Neural progenitor cell (in vitro differentiated cells): Measurements from ENCODE around the gene OTULIN. TPM values are rescaled to one million over a fixed set of nuclear protein-coding genes. Genes with fewer than 3 reads are reported as not detected.

ENCODE experiments used
- DNase-seq: peaks from one replicate; pipeline ENCODE4 v3.0.0-alpha.2; 2016; ENCODE audit warnings: low spot score
- H2AFZ ChIP-seq: fragments of 200-600 bp; sonication (generic); replicated peaks from 2 replicates; pipeline ENCODE4 v1.6.1; 2016; ENCODE audit warnings: antibody characterized with exemption
- H3F3A ChIP-seq: fragments of 200-600 bp; sonication (generic); 2 replicates; pipeline ENCODE4 v1.6.1; 2016; ENCODE audit warnings: antibody characterized with exemption, low read depth
- H3K27ac ChIP-seq: fragments of 200-600 bp; sonication (generic); 2 replicates; pipeline ENCODE4 v1.5.1; 2016; ENCODE audit warnings: mild to moderate bottlenecking
- H3K27me3 ChIP-seq: fragments of 200-600 bp; sonication (generic); 2 replicates; pipeline ENCODE4 v1.6.1; 2016; ENCODE audit warnings: mild to moderate bottlenecking, moderate library complexity
- H3K36me3 ChIP-seq: fragments of 200-600 bp; sonication (generic); 2 replicates; pipeline ENCODE4 v1.5.1; 2016
- H3K4me1 ChIP-seq: fragments of 200-600 bp; sonication (generic); 2 replicates; pipeline ENCODE4 v1.6.1; 2016; ENCODE audit warnings: mixed run types
- H3K4me2 ChIP-seq: fragments of 200-600 bp; sonication (generic); 2 replicates; pipeline ENCODE4 v1.6.1; 2016
- H3K4me3 ChIP-seq: fragments of 200-600 bp; sonication (generic); 2 replicates; pipeline ENCODE4 v1.5.1; 2016
- H3K79me2 ChIP-seq: fragments of 200-600 bp; sonication (generic); 2 replicates; pipeline ENCODE4 v1.6.1; 2016; ENCODE audit warnings: low read depth
- H3K9ac ChIP-seq: fragments of 200-600 bp; sonication (generic); 2 replicates; pipeline ENCODE4 v1.6.1; 2016
- H3K9me3 ChIP-seq: fragments of 200-600 bp; sonication (generic); 2 replicates; pipeline ENCODE4 v1.5.1; 2016; ENCODE audit warnings: low read depth
- H4K20me1 ChIP-seq: fragments of 200-600 bp; sonication (generic); 2 replicates; pipeline ENCODE4 v1.6.1; 2016; ENCODE audit warnings: low read depth
- H3K27ac Mint-ChIP-seq: 3 replicates; pipeline ENCODE4 v1.8.0; 2021; ENCODE audit warnings: mixed read lengths
- H3K27me3 Mint-ChIP-seq: 2 replicates; pipeline ENCODE4 v1.8.0; 2022; ENCODE audit warnings: low read depth, mild to moderate bottlenecking, inconsistent platforms, moderate library complexity, mixed read lengths; ENCODE audit not compliant: insufficient read depth
- H3K36me3 Mint-ChIP-seq: 3 replicates; pipeline ENCODE4 v1.8.0; 2021; ENCODE audit warnings: mixed read lengths
- H3K4me1 Mint-ChIP-seq: 3 replicates; pipeline ENCODE4 v1.8.0; 2021; ENCODE audit warnings: mixed read lengths
- H3K4me3 Mint-ChIP-seq: 3 replicates; pipeline ENCODE4 v1.8.0; 2021; ENCODE audit warnings: mild to moderate bottlenecking, moderate library complexity, mixed read lengths
- H3K9me3 Mint-ChIP-seq: 3 replicates; pipeline ENCODE4 v1.8.0; 2020; ENCODE audit warnings: mixed read lengths
- CTCF ChIP-seq: fragments of 200-600 bp; sonication (generic); IDR thresholded peaks from 2 replicates; pipeline ENCODE4 v1.5.1; 2017; ENCODE audit warnings: antibody characterized with exemption, mild to moderate bottlenecking
- EZH2 ChIP-seq: fragments of 200-600 bp; sonication (generic); IDR thresholded peaks from 2 replicates; pipeline ENCODE4 v1.6.1; 2017; ENCODE audit warnings: antibody characterized with exemption, mild to moderate bottlenecking, moderate library complexity
- EZH2phosphoT487 ChIP-seq: fragments of 200-600 bp; sonication (generic); IDR thresholded peaks from 2 replicates; pipeline ENCODE4 v1.6.1; 2017; ENCODE audit warnings: antibody characterized with exemption
- total RNA-seq: library from RNA; depleted of rRNA; stranded (reverse); fragments of >200 nt; gene quantifications from 2 replicates; pipeline ENCODE4 v1.2.3, GENCODE V29; 2015; ENCODE audit warnings: low replicate concordance

Gene OTULIN
- total RNA-seq, 1 donor from 2014 or later: 23.1 TPM

DNA sequence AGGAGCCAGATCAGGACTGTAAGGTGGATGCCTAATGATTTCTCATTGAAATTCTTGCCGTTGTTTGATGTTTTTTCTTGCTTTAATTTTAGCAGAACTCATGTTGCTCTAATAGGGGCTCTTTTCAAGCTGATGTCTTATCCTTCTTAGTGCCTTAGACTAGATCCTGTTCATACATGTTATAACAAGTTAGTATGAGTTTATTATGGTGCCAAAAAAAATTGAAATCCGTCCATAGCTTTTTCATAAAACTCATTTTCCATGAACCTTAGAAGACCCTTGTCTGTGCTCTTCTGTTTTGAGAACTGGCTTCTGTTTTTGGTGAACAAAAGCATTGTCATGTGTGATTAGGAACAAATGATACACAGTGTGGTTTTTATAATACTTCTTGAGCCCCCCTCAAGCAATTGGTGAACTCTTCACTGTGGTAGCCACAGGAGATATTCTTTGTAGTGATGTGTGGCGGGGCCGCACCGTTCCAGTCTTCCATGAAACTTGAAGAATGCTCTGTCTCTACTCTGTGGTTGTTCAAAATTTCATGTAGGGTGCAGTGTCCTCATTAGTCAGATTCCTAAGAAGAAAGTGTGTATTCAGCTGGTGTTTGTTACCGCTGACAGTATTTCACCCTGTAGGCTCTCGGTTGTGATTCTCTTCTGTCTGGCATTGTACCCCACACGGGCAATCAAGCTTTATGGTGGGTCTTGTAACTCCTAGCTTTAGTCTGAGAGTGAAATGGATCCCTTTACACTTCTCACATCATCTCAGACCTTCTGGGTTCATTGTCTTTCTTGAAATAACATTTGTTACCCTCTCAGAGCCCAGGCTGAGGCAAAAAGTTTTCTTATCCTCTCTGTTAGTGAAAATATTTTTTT, 10.7 kb downstream of the OTULIN start:
- peaks cover 72% of the 10 kb centered on the region for H3K79me2 ChIP-seq
- DNase-seq: no peak
- H3K27ac ChIP-seq: peak overlapping the region; percentile 38
- H3K4me3 ChIP-seq: no peak overlapping the region
- Mint-ChIP-seq H3K27ac (no peak overlapping the region), H3K36me3 (peaks cover 6% of the 10 kb centered on the region), H3K4me1 (peaks cover 16% of the 10 kb centered on the region), H3K9me3 (no peaks in the 10 kb centered on the region), H3K4me3 (no peak overlapping the region), H3K27me3 (no peaks in the 10 kb centered on the region)
- no peak overlapping the region for H3K9ac ChIP-seq
- H4K20me1 ChIP-seq: peaks cover 42% of the 10 kb centered on the region
- peaks cover 18% of the 10 kb centered on the region for H3K4me1 ChIP-seq
- no peak for TF ChIP-seq EZH2
- TF ChIP-seq CTCF: no peak
- TF ChIP-seq EZH2phosphoT487: no peak
- H3K4me2 ChIP-seq: peak overlapping the region; percentile 46
- peaks cover 4% of the 10 kb centered on the region for H3K36me3 ChIP-seq
- H3K9me3 ChIP-seq: no peaks in the 10 kb centered on the region
- no peaks in the 10 kb centered on the region for H3K27me3 ChIP-seq
- no peaks in the 10 kb centered on the region for H3F3A ChIP-seq
- no peak overlapping the region for H2AFZ ChIP-seq

DNA sequence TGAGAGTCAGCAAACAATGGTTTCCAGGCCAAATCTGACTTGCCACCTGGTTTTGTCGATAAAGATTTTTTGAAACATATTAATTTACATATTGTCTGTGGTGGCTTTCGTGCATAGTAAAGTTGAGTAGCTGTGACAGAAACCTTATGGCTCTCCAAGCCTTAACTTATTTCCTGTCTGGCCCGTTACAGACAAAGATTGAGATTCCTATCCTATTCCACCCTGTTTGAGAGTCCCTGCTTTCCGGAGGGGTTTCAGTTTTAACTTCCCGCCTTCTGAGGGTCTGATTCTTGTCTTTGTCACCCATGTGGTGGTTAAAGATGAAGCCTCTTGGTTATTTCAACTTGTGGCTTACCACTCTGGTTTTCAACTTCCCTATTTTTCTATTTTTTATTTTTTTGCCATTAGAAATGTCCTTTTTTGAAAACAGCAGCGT, 11.4 kb downstream of the OTULIN start:
- TF ChIP-seq EZH2: no peak
- no peak for TF ChIP-seq CTCF
- TF ChIP-seq EZH2phosphoT487: no peak
- no peaks in the 10 kb centered on the region for H3K9me3 Mint-ChIP-seq
- H3K4me2 ChIP-seq: no peak overlapping the region

GRCh38 chr5:14676320-14676719, 11.8 kb downstream of the OTULIN start:
- Histone ChIP-seq H3K9ac (no peak overlapping the region), H4K20me1 (peaks cover 35% of the 10 kb centered on the region), H3K4me2 (no peak overlapping the region), H3K79me2 (peaks cover 61% of the 10 kb centered on the region), H3K9me3 (no peaks in the 10 kb centered on the region), H3K27me3 (no peaks in the 10 kb centered on the region), H3K4me1 (peaks cover 18% of the 10 kb centered on the region), H3K4me3 (no peak overlapping the region), H3K36me3 (peaks cover 4% of the 10 kb centered on the region), H3K27ac (no peak overlapping the region), H3F3A (no peaks in the 10 kb centered on the region), H2AFZ (no peak overlapping the region)
- no peak for TF ChIP-seq EZH2phosphoT487
- TF ChIP-seq CTCF: no peak
- no peak for TF ChIP-seq EZH2
- Mint-ChIP-seq H3K36me3 (peaks cover 6% of the 10 kb centered on the region), H3K9me3 (no peaks in the 10 kb centered on the region), H3K4me3 (no peak overlapping the region), H3K27ac (no peak overlapping the region), H3K27me3 (no peaks in the 10 kb centered on the region), H3K4me1 (peaks cover 16% of the 10 kb centered on the region)
- DNase-seq: no peak

More for the DNA sequence above, 11.4 kb downstream of the OTULIN start:
- DNase-seq: no peak
- Mint-ChIP-seq H3K36me3 (peaks cover 6% of the 10 kb centered on the region), H3K4me3 (no peak overlapping the region), H3K27ac (no peak overlapping the region), H3K4me1 (peaks cover 16% of the 10 kb centered on the region), H3K27me3 (no peaks in the 10 kb centered on the region)
- peaks cover 4% of the 10 kb centered on the region for H3K36me3 ChIP-seq
- H4K20me1 ChIP-seq: peaks cover 37% of the 10 kb centered on the region
- H3K79me2 ChIP-seq: peaks cover 66% of the 10 kb centered on the region
- H3K9me3 ChIP-seq: no peaks in the 10 kb centered on the region
- H2AFZ ChIP-seq: no peak overlapping the region
- peak overlapping the region; percentile 8 for H3K27ac ChIP-seq
- H3K9ac ChIP-seq: no peak overlapping the region
- H3K27me3 ChIP-seq: no peaks in the 10 kb centered on the region
- H3K4me3 ChIP-seq: no peak overlapping the region
- H3F3A ChIP-seq: no peaks in the 10 kb centered on the region
- peaks cover 18% of the 10 kb centered on the region for H3K4me1 ChIP-seq
